NCI-H2107 treated with DMSO at 0.1 percent for 48 hours (cell line): ENCODE data around the gene SPATA9.

Experiments used
- DNase-seq: peaks from one replicate; lab custom pipeline; 2025; ENCODE audit not compliant: unreplicated experiment; lab: John Stamatoyannopoulos, UW

The SPATA9 gene

GRCh38 chr5:95689680-95690079 is 6.9 kb upstream of the SPATA9 start:
- DNase-seq, result no peak

GRCh38 chr5:95686651-95687050 is 3.9 kb upstream of the SPATA9 start:
- no peak for DNase-seq

GRCh38 chr5:95684361-95684760 is 1.6 kb upstream of the SPATA9 start:
- no peak for DNase-seq

GRCh38 chr5:95673081-95673480 is 9.7 kb downstream of the SPATA9 start:
- no peak for DNase-seq

GRCh38 chr5:95672641-95673040 is 10.2 kb downstream of the SPATA9 start:
- no peak for DNase-seq

GRCh38 chr5:95671826-95672225 is 11.0 kb downstream of the SPATA9 start:
- DNase-seq, result no peak

- DNase-seq, result no peak
Measured at GRCh38 chr5:95670568-95670967, 12.2 kb downstream of the SPATA9 start.

- no peak for DNase-seq
Measured at GRCh38 chr5:95669985-95670384, 12.8 kb downstream of the SPATA9 start.

GRCh38 chr5:95669540-95669939 is 13.3 kb downstream of the SPATA9 start:
- no peak for DNase-seq

- no peak for DNase-seq
Measured at GRCh38 chr5:95668728-95669127, 14.1 kb downstream of the SPATA9 start.

- DNase-seq, result no peak
Measured at GRCh38 chr5:95668216-95668615, 14.6 kb downstream of the SPATA9 start.

- DNase-seq, result no peak
Measured at GRCh38 chr5:95667678-95668077, 15.1 kb downstream of the SPATA9 start.

- no peak for DNase-seq
Measured at GRCh38 chr5:95667061-95667618, 15.7 kb downstream of the SPATA9 start.

GRCh38 chr5:95664204-95664786 is 18.5 kb downstream of the SPATA9 start:
- no peak for DNase-seq

- no peak for DNase-seq
Measured at GRCh38 chr5:95662946-95663345, 19.8 kb downstream of the SPATA9 start.

GRCh38 chr5:95660060-95660459 is 22.7 kb downstream of the SPATA9 start:
- no peak for DNase-seq

- no peak for DNase-seq
Measured at GRCh38 chr5:95655575-95655974, 27.2 kb downstream of the SPATA9 start.

GRCh38 chr5:95654196-95654595 is 28.6 kb downstream of the SPATA9 start:
- no peak for DNase-seq

- no peak for DNase-seq
Measured at GRCh38 chr5:95652849-95653248, 29.9 kb downstream of the SPATA9 start.

- no peak for DNase-seq
Measured at GRCh38 chr5:95649842-95650620, 32.8 kb downstream of the SPATA9 start.

GRCh38 chr5:95649274-95649673 is 33.5 kb downstream of the SPATA9 start:
- DNase-seq, result no peak
